Neuronal stem cell (in vitro differentiated cells): ENCODE measurements around the gene OLFML1.
A peak's percentile ranks its signal among the peaks of the same experiment; 100 is the strongest.

Experiments
- DNase-seq: peaks from one replicate; pipeline ENCODE4 v3.0.0-alpha.2; 2013; ENCODE audit warnings: low spot score
- H2AFZ ChIP-seq: one replicate; pipeline ENCODE4 v1.6.1; 2013; ENCODE audit warnings: mild to moderate bottlenecking, low read length, inconsistent platforms
- H2AK5ac ChIP-seq: 2 replicates; pipeline ENCODE4 v1.6.1; 2013; ENCODE audit warnings: low read depth, mild to moderate bottlenecking, inconsistent platforms, low read length, moderate library complexity, mixed read lengths
- H2BK120ac ChIP-seq: 2 replicates; pipeline ENCODE4 v1.6.1; 2013; ENCODE audit warnings: low read depth, mild to moderate bottlenecking, inconsistent platforms, low read length, moderate library complexity, mixed read lengths
- H2BK12ac ChIP-seq: one replicate; pipeline ENCODE4 v1.6.1; 2013; ENCODE audit warnings: low read length, inconsistent platforms
- H2BK15ac ChIP-seq: 2 replicates; pipeline ENCODE4 v1.6.1; 2013; ENCODE audit warnings: mild to moderate bottlenecking, low read length, inconsistent platforms, mixed read lengths
- H2BK5ac ChIP-seq: one replicate; pipeline ENCODE4 v1.6.1; 2013; ENCODE audit warnings: inconsistent platforms, mild to moderate bottlenecking, low read length, moderate library complexity
- H3K14ac ChIP-seq: one replicate; pipeline ENCODE4 v1.6.1; 2013; ENCODE audit warnings: low read length, inconsistent platforms
- H3K18ac ChIP-seq: 2 replicates; pipeline ENCODE4 v1.6.1; 2013; ENCODE audit warnings: low read length, inconsistent platforms
- H3K23ac ChIP-seq: 2 replicates; pipeline ENCODE4 v1.6.1; 2013; ENCODE audit warnings: low read depth, mild to moderate bottlenecking, mixed read lengths, low read length, inconsistent platforms; ENCODE audit not compliant: poor library complexity
- H3K27ac ChIP-seq: replicated peaks from 3 replicates; pipeline ENCODE4 v1.5.1; 2013; ENCODE audit warnings: low read length, inconsistent platforms
- H3K27me3 ChIP-seq, 3 experiments: 2 replicates each; pipeline ENCODE4 v1.6.1; 2013; ENCODE audit warnings: low read length in 3 of 3, mild to moderate bottlenecking in 2 of 3, inconsistent platforms in 1 of 3, low read depth in 1 of 3, mixed read lengths in 1 of 3, moderate library complexity in 1 of 3; ENCODE audit not compliant: control insufficient read depth in 3 of 3, insufficient read depth in 3 of 3
- H3K36me3 ChIP-seq, 2 donors: replicated peaks in 1 of 2; 2 replicates each; pipeline ENCODE4 v1.6.1; 2013; ENCODE audit warnings: low read length in 2 of 2; ENCODE audit not compliant: control insufficient read depth in 2 of 2, insufficient read depth in 2 of 2
- H3K4ac ChIP-seq: 2 replicates; pipeline ENCODE4 v1.6.1; 2013; ENCODE audit warnings: inconsistent platforms, mild to moderate bottlenecking, low read length, moderate library complexity
- H3K4me1 ChIP-seq, 2 donors: 1 replicate in 1 of 2; 2 replicates in 1 of 2; pipeline ENCODE4 v1.6.1; 2013; ENCODE audit warnings: low read length in 2 of 2, low read depth in 1 of 2; ENCODE audit not compliant: control insufficient read depth in 2 of 2, insufficient read depth in 1 of 2
- H3K4me2 ChIP-seq: one replicate; pipeline ENCODE4 v1.6.1; 2013; ENCODE audit warnings: mild to moderate bottlenecking, low read length, inconsistent platforms; ENCODE audit not compliant: insufficient read depth, poor library complexity, severe bottlenecking
- H3K4me3 ChIP-seq, 2 donors: 2 replicates each; pipeline ENCODE4 v1.5.1; 2013; ENCODE audit warnings: low read length in 2 of 2, mild to moderate bottlenecking in 2 of 2, inconsistent platforms in 1 of 2, moderate library complexity in 1 of 2
- H3K79me1 ChIP-seq: one replicate; pipeline ENCODE4 v1.6.1; 2013; ENCODE audit warnings: low read depth, mild to moderate bottlenecking, inconsistent platforms, low read length, moderate library complexity
- H3K9ac ChIP-seq: one replicate; pipeline ENCODE4 v1.6.1; 2013; ENCODE audit warnings: mild to moderate bottlenecking, low read depth, low read length, inconsistent platforms; ENCODE audit not compliant: poor library complexity
- H3K9me3 ChIP-seq, 2 donors: replicated peaks in 1 of 2; 2 replicates each; pipeline versions ENCODE3 to v1.6.1; 2013; ENCODE audit warnings: low read length in 2 of 2, mild to moderate bottlenecking in 2 of 2, inconsistent platforms in 1 of 2, low read depth in 1 of 2, mixed read lengths in 1 of 2, moderate library complexity in 1 of 2; ENCODE audit not compliant: control insufficient read depth in 2 of 2, insufficient read depth in 1 of 2
- H4K8ac ChIP-seq: one replicate; pipeline ENCODE4 v1.6.1; 2013; ENCODE audit warnings: low read depth, mild to moderate bottlenecking, inconsistent platforms, low read length, moderate library complexity
- H4K91ac ChIP-seq: one replicate; pipeline ENCODE4 v1.6.1; 2013; ENCODE audit warnings: low read length, low read depth, mild to moderate bottlenecking, inconsistent platforms; ENCODE audit not compliant: poor library complexity
- WGBS, 2 donors: extraction: QIAGEN DNeasy Blood & Tissue Kit; methylation state at CpG; one replicate each; pipeline ENCODE4 v1.1.7; 2013; ENCODE audit warnings: missing lambda C conversion rate in 2 of 2, mixed read lengths in 1 of 2; ENCODE audit not compliant: insufficient read length in 2 of 2, insufficient replicate concordance in 1 of 2; ENCODE audit errors: extremely low coverage in 2 of 2; 5-methylcytosine and 5-hydroxymethylcytosine counted together

The OLFML1 gene

GRCh38 chr11:7462706-7463105, 22.6 kb upstream of the OLFML1 start:
- DNase-seq: no peak
- H3K14ac ChIP-seq: no peak overlapping the region
- H2BK15ac ChIP-seq: no peak overlapping the region
- H3K4me3 ChIP-seq: no peak overlapping the region
- H4K8ac ChIP-seq: no peak overlapping the region
- H2AK5ac ChIP-seq: no peak overlapping the region
- H3K9me3 ChIP-seq: no peaks in the 10 kb centered on the region
- no peak overlapping the region for H2AFZ ChIP-seq
- no peak overlapping the region for H4K91ac ChIP-seq
- no peak overlapping the region for H3K23ac ChIP-seq
- no peaks in the 10 kb centered on the region for H3K79me1 ChIP-seq
- WGBS, 2 donors: no CpG with 5 or more reads among the region's 1 CpG
- H3K18ac ChIP-seq: no peak overlapping the region
- no peaks in the 10 kb centered on the region for H3K27me3 ChIP-seq
- no peak overlapping the region for H3K9ac ChIP-seq
- H3K4me1 ChIP-seq: no peaks in the 10 kb centered on the region
- no peak overlapping the region for H2BK5ac ChIP-seq
- H3K27ac ChIP-seq: no peak overlapping the region
- H3K36me3 ChIP-seq: peaks cover 0 to 2% of the 10 kb centered on the region in 2 donors
- H2BK120ac ChIP-seq: no peak overlapping the region
- no peak overlapping the region for H3K4ac ChIP-seq
- H3K4me2 ChIP-seq: no peak overlapping the region
- H2BK12ac ChIP-seq: no peak overlapping the region

DNA sequence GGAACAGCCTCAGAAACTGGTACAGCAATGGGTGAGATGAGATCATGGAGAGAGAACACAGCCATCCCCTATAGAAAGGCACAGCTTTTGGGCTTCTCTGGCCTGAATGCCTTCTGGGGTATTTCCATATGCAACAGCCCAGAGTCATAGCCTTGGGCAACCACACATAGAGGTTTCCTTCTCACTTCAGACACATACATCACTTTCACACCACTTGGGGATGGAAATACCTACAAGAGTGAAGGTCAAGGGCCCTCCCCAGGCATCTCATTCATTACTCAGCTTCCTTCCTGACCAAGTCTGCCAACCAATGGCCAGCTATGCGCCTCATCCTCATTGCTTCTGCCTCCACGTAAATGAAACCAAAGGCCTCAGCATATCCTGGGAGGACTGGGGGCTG, 17.7 kb upstream of the OLFML1 start:
- Histone ChIP-seq H2BK5ac (no peak overlapping the region), H3K23ac (no peak overlapping the region), H3K4ac (no peak overlapping the region), H2BK15ac (no peak overlapping the region), H3K4me1 (peaks cover 0 to 2% of the 10 kb centered on the region in 2 donors), H3K9me3 (no peaks in the 10 kb centered on the region), H3K79me1 (no peaks in the 10 kb centered on the region), H2BK12ac (no peak overlapping the region), H2AK5ac (no peak overlapping the region), H3K27me3 (no peaks in the 10 kb centered on the region), H4K91ac (no peak overlapping the region), H3K27ac (no peak overlapping the region), H3K18ac (no peak overlapping the region), H4K8ac (no peak overlapping the region), H3K14ac (no peak overlapping the region), H3K36me3 (peaks cover 0 to 2% of the 10 kb centered on the region in 2 donors), H3K4me3 (no peak overlapping the region), H3K4me2 (no peak overlapping the region), H2BK120ac (no peak overlapping the region), H3K9ac (no peak overlapping the region), H2AFZ (no peak overlapping the region)
- WGBS, 2 donors: no CpG with 5 or more reads among the region's 2 CpGs
- no peak for DNase-seq

DNA sequence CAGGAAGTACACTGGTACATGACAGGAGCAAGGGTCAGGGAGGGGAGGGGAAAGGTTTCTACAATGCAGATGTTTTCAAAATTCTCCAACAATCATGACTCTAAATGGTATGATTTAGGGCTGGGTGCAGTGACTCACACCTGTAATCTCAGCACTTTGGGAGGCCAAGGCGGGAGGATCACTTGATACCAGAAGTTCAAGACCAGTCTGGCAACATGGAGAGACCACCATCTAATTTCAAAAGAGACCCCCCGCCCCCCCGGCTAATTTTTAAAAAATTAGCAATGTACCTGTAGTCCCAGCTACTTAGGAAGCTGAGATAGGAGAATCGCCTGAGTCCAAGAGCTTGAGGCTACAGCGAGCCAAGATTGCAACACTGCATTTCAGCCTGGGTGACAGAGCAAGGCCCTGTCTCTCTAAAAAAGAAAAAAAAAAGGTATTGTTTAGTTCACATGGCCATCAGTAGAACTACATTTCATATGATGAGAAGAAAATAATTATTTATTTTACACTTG, 15.9 kb upstream of the OLFML1 start:
- H2BK15ac ChIP-seq: no peak overlapping the region
- no peak overlapping the region for H2AFZ ChIP-seq
- H3K79me1 ChIP-seq: no peaks in the 10 kb centered on the region
- no peak overlapping the region for H4K8ac ChIP-seq
- no peak overlapping the region for H3K27ac ChIP-seq
- no peaks in the 10 kb centered on the region for H3K9me3 ChIP-seq
- H2BK5ac ChIP-seq: no peak overlapping the region
- no peaks in the 10 kb centered on the region for H3K27me3 ChIP-seq
- no peak overlapping the region for H2AK5ac ChIP-seq
- H3K18ac ChIP-seq: no peak overlapping the region
- peak overlapping the region; percentile 10 for H3K14ac ChIP-seq
- peaks cover 0 to 2% of the 10 kb centered on the region in 2 donors for H3K4me1 ChIP-seq
- no peaks in the 10 kb centered on the region for H3K36me3 ChIP-seq
- WGBS, 2 donors: no CpG with 5 or more reads among the region's 5 CpGs
- H3K4me2 ChIP-seq: no peak overlapping the region
- no peak overlapping the region for H3K4me3 ChIP-seq
- no peak overlapping the region for H4K91ac ChIP-seq
- H3K23ac ChIP-seq: no peak overlapping the region
- H3K4ac ChIP-seq: no peak overlapping the region
- no peak for DNase-seq
- no peak overlapping the region for H2BK120ac ChIP-seq
- no peak overlapping the region for H2BK12ac ChIP-seq
- no peak overlapping the region for H3K9ac ChIP-seq

GRCh38 chr11:7471071-7471470, 14.2 kb upstream of the OLFML1 start:
- Histone ChIP-seq H3K4me1 (peaks cover 0 to 2% of the 10 kb centered on the region in 2 donors), H3K4me3 (no peak overlapping the region), H2BK5ac (no peak overlapping the region), H3K4me2 (no peak overlapping the region), H2BK120ac (no peak overlapping the region), H4K91ac (no peak overlapping the region), H3K23ac (no peak overlapping the region), H2AK5ac (no peak overlapping the region), H3K14ac (no peak overlapping the region), H3K27ac (no peak overlapping the region), H3K9me3 (no peaks in the 10 kb centered on the region), H4K8ac (no peak overlapping the region), H2BK15ac (no peak overlapping the region), H3K27me3 (no peaks in the 10 kb centered on the region), H3K9ac (no peak overlapping the region), H3K36me3 (no peaks in the 10 kb centered on the region), H2AFZ (no peak overlapping the region), H3K79me1 (no peaks in the 10 kb centered on the region), H3K4ac (no peak overlapping the region), H2BK12ac (no peak overlapping the region), H3K18ac (no peak overlapping the region)
- no peak for DNase-seq
- WGBS, 2 donors: no CpG with 5 or more reads among the region's 7 CpGs
